GM19099 (cell line): ENCODE results near the gene OPRL1.

Experiments
- POLR2A ChIP-seq: IDR thresholded peaks from 3 replicates; pipeline ENCODE4 v1.6.1; 2011; ENCODE audit warnings: low read depth; ENCODE audit not compliant: insufficient read length; ENCODE audit errors: extremely low read depth

OPRL1 gene

GRCh38 chr20:64049878-64050260, 30.0 kb upstream of the OPRL1 start:
- no peak for TF ChIP-seq POLR2A

- no peak for TF ChIP-seq POLR2A
Measured at GRCh38 chr20:64050261-64051032, 29.4 kb upstream of the OPRL1 start.

- TF ChIP-seq POLR2A: no peak
Measured at GRCh38 chr20:64051033-64051452, 28.8 kb upstream of the OPRL1 start.

DNA sequence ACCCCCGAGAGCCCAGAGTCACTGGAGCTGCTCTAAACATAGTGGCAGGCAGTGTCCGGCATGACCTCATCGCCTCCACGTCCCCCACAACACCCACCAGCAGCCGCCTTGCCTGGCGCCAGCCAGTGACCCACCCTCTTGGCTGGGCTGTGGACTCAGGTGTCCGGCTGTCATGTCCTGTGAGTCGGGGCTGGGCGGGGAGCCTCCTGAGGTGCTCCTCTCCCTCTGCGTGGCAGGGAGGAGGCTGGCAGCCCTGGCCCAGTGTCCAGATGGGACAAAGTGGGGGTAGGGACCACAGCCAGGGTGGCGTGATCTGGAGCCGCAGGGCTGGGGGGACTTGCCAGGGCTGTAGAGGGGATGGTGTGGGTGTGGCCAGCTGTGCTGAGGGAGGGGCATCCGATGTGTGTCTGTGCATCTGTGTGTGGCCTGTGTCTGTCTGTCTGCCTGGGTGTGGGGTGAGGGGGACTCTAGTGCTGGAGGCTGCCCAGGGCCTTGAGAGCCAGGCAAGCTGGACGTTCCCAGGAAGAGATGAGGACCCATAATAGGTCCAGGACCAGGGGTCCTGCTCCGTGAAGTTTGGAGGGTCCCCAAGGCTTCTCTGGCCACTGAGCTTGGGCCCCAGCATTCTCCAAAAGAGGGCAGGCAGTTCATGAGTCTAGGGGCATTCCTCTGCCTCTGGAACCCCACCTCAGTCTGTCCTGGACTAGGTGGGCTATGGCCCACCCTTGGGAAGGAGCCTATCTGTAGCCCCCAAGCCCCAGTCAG, 28.1 kb upstream of the OPRL1 start:
- no peak for TF ChIP-seq POLR2A

DNA sequence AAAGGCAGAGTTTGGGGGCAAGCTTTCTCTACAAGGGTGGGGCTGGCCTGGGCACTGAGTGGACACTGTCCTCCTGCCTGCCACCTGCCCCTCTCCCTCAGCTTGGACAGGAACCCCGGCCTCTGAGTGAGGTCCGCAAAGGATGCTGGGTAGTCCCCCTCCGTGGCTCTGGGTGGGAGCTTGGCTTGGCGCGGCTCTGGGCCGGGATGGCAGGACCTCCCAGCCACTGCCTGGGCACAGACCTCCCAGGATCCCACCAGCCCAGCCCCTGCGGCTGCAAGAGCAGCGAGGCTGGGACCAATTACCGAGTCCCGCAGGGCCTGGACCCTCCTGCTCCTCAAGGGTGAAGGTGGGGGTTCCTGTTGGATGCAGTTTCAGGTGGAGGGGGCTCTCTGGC, 27.6 kb upstream of the OPRL1 start:
- no peak for TF ChIP-seq POLR2A

DNA sequence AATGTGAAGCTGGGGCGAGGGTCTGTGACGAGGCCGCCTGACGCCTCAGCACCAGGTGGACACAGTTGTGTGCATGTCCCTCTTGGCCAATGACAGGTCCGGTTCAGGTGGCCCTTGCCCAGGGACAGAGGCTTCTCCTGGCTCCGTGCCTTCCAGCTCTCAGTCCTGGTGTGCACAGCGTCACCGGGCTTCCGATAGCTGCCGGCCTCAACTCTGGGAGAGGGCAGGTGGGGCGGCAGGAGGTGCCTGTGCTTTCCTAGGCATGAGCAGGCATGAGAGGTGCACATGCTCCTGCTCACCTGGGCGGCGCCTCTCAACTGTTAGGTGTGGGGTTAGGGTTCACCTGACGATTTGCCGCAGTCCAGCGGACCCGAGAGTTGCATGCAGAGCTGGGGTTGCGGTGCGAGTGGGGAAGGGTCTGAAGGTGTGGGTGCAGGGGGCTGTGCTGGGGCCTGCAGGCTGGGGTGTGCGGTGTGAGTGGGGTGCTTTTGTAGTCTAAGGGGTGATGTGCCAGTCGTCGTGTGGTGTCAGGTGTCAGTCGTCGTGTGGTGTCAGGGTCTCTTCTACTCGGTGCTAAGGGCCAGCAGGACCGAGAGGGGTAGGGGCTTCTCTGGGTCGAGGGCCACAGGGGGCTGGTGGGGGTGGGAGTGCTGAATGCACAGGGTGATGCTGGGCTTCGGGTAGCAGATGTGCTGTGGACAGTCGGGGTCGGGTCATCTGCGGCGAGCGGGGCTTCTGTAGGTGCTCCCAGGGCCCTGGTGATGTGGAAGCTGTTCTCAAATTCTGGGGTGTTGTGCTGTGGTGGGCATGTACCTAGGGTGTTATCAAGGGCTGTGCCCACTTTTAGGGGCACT, 26.7 kb upstream of the OPRL1 start:
- no peak for TF ChIP-seq POLR2A

GRCh38 chr20:64053841-64054661, 25.8 kb upstream of the OPRL1 start:
- no peak for TF ChIP-seq POLR2A

- TF ChIP-seq POLR2A: no peak
Measured at GRCh38 chr20:64055396-64055892, 24.4 kb upstream of the OPRL1 start.

- no peak for TF ChIP-seq POLR2A
Measured at GRCh38 chr20:64055893-64056638, 23.8 kb upstream of the OPRL1 start.

DNA sequence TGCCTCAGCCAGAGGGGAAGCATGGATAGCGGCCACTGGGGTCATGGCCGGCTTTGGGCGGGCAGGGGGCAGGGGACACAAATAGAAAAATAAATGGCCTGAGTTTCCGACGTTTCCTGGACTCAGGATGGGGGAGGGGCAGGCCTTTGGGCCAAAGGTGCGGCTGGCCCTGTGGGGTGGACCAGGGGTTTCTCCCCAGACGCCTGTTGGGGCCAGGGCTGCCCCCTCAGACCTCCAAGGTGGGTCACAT, 23.3 kb upstream of the OPRL1 start:
- no peak for TF ChIP-seq POLR2A

- peak; percentile 40 for TF ChIP-seq POLR2A
Measured at GRCh38 chr20:64056889-64057627, 22.8 kb upstream of the OPRL1 start.

- TF ChIP-seq POLR2A: no peak
Measured at GRCh38 chr20:64057628-64058498, 22.0 kb upstream of the OPRL1 start.
